H9 (cell line): ENCODE results near the gene COA1. TPM values are rescaled to one million over a fixed set of nuclear protein-coding genes. Genes with fewer than 3 reads are reported as not detected.

Source experiments
- DNase-seq: peaks from one replicate; pipeline ENCODE4 v3.0.0-alpha.2; 2017
- H2AFZ ChIP-seq: one replicate; pipeline ENCODE4 v1.6.1; 2013; ENCODE audit warnings: mild to moderate bottlenecking, low read length, control low read depth, moderate library complexity
- H2AK5ac ChIP-seq: 2 replicates; pipeline ENCODE4 v1.6.1; 2013; ENCODE audit warnings: low read length, control low read depth, mixed read lengths; ENCODE audit not compliant: insufficient read length
- H2BK120ac ChIP-seq: one replicate; pipeline ENCODE4 v1.6.1; 2013; ENCODE audit warnings: low read depth, mild to moderate bottlenecking, low read length, control low read depth, inconsistent platforms; ENCODE audit not compliant: poor library complexity, severe bottlenecking
- H2BK12ac ChIP-seq: 2 replicates; pipeline ENCODE4 v1.6.1; 2013; ENCODE audit warnings: low read length, control low read depth, mixed read lengths, low read depth; ENCODE audit not compliant: insufficient read length
- H2BK15ac ChIP-seq: 2 replicates; pipeline ENCODE4 v1.6.1; 2013; ENCODE audit warnings: low read depth, low read length, control low read depth
- H2BK20ac ChIP-seq: one replicate; pipeline ENCODE4 v1.6.1; 2013; ENCODE audit warnings: low read depth, mild to moderate bottlenecking, low read length, control low read depth, inconsistent platforms; ENCODE audit not compliant: poor library complexity, severe bottlenecking
- H2BK5ac ChIP-seq: 2 replicates; pipeline ENCODE4 v1.6.1; 2013; ENCODE audit warnings: low read length, control low read depth, mixed read lengths; ENCODE audit not compliant: insufficient read length
- H3K14ac ChIP-seq: 2 replicates; pipeline ENCODE4 v1.6.1; 2013; ENCODE audit warnings: low read length, control low read depth; ENCODE audit not compliant: insufficient read depth
- H3K18ac ChIP-seq: 2 replicates; pipeline ENCODE4 v1.6.1; 2013; ENCODE audit warnings: low read depth, mild to moderate bottlenecking, mixed read lengths, low read length, control low read depth; ENCODE audit not compliant: insufficient read length
- H3K23ac ChIP-seq: 2 replicates; pipeline ENCODE4 v1.6.1; 2013; ENCODE audit warnings: low read length, control low read depth, mixed read lengths, low read depth; ENCODE audit not compliant: insufficient read length
- H3K23me2 ChIP-seq: 2 replicates; pipeline ENCODE4 v1.6.1; 2013; ENCODE audit warnings: low read depth, mild to moderate bottlenecking, mixed read lengths, low read length, control low read depth; ENCODE audit not compliant: insufficient read length, poor library complexity, severe bottlenecking
- H3K27ac ChIP-seq: 2 replicates; pipeline ENCODE4 v1.5.1; 2013; ENCODE audit warnings: low read length, control low read depth, mixed read lengths, low read depth; ENCODE audit not compliant: insufficient read length
- H3K27me3 ChIP-seq: 2 replicates; pipeline ENCODE4 v1.6.1; 2013; ENCODE audit warnings: low read length, control low read depth, inconsistent platforms; ENCODE audit not compliant: insufficient read depth
- H3K4ac ChIP-seq: 2 replicates; pipeline ENCODE4 v1.6.1; 2013; ENCODE audit warnings: low read depth, mild to moderate bottlenecking, control low read depth, inconsistent platforms, low read length, moderate library complexity
- H3K4me1 ChIP-seq: 2 replicates; pipeline ENCODE4 v1.6.1; 2013; ENCODE audit warnings: low read length, control low read depth, inconsistent platforms; ENCODE audit not compliant: insufficient read depth
- H3K4me2 ChIP-seq: 2 replicates; pipeline ENCODE4 v1.6.1; 2013; ENCODE audit warnings: low read length, control low read depth, mixed read lengths; ENCODE audit not compliant: insufficient read length, insufficient read depth
- H3K56ac ChIP-seq: 2 replicates; pipeline ENCODE4 v1.6.1; 2013; ENCODE audit warnings: low read depth, mild to moderate bottlenecking, mixed read lengths, low read length, control low read depth; ENCODE audit not compliant: insufficient read length
- H3K79me1 ChIP-seq: 2 replicates; pipeline ENCODE4 v1.6.1; 2013; ENCODE audit warnings: low read depth, mild to moderate bottlenecking, moderate library complexity, low read length, control low read depth, inconsistent platforms; ENCODE audit not compliant: insufficient read depth, poor library complexity, severe bottlenecking
- H3K79me2 ChIP-seq: 2 replicates; pipeline ENCODE4 v1.6.1; 2013; ENCODE audit warnings: low read length, control low read depth, inconsistent platforms; ENCODE audit not compliant: insufficient read depth
- H3K9ac ChIP-seq: 2 replicates; pipeline ENCODE4 v1.6.1; 2013; ENCODE audit warnings: low read length, control low read depth, mixed read lengths; ENCODE audit not compliant: insufficient read length; ENCODE audit errors: extremely low read depth
- H3K9me3 ChIP-seq: one replicate; pipeline ENCODE4 v1.6.1; 2013; ENCODE audit warnings: low read depth, low read length, inconsistent platforms; ENCODE audit not compliant: control insufficient read depth
- H3T11ph ChIP-seq: one replicate; pipeline ENCODE4 v1.6.1; 2013; ENCODE audit warnings: mild to moderate bottlenecking, low read length, control low read depth, inconsistent platforms
- H4K20me1 ChIP-seq: one replicate; pipeline ENCODE4 v1.6.1; 2013; ENCODE audit not compliant: control insufficient read depth, insufficient read length, insufficient read depth
- H4K5ac ChIP-seq: 2 replicates; pipeline ENCODE4 v1.6.1; 2013; ENCODE audit warnings: low read depth, mild to moderate bottlenecking, mixed read lengths, low read length, control low read depth; ENCODE audit not compliant: insufficient read length
- H4K8ac ChIP-seq: replicated peaks from 2 replicates; pipeline ENCODE4 v1.6.1; 2013; ENCODE audit warnings: low read length, control low read depth, mixed read lengths, low read depth; ENCODE audit not compliant: insufficient read length
- H4K91ac ChIP-seq: 2 replicates; pipeline ENCODE4 v1.6.1; 2013; ENCODE audit warnings: low read depth, mild to moderate bottlenecking, moderate library complexity, mixed read lengths, low read length, control low read depth; ENCODE audit not compliant: insufficient read length
- H3K27ac Mint-ChIP-seq, 3 experiments: 2 replicates in 2 of 3; 3 replicates in 1 of 3; pipeline ENCODE4 v1.8.0; 2020 to 2021; ENCODE audit warnings: mixed read lengths in 3 of 3, mild to moderate bottlenecking in 1 of 3, moderate library complexity in 1 of 3
- H3K27me3 Mint-ChIP-seq: 2 replicates; pipeline ENCODE4 v1.8.0; 2021; ENCODE audit warnings: low read depth, mild to moderate bottlenecking, moderate library complexity, mixed read lengths
- H3K36me3 Mint-ChIP-seq, 3 experiments: 2 replicates in 2 of 3; 3 replicates in 1 of 3; pipeline ENCODE4 v1.8.0; 2020 to 2021; ENCODE audit warnings: low read depth in 3 of 3, mixed read lengths in 3 of 3; ENCODE audit not compliant: insufficient read depth in 1 of 3
- H3K4me1 Mint-ChIP-seq, 2 experiments: 2 replicates each; pipeline ENCODE4 v1.8.0; 2020; ENCODE audit warnings: mixed read lengths in 2 of 2
- H3K4me3 Mint-ChIP-seq, 2 experiments: 2 replicates in 1 of 2; 3 replicates in 1 of 2; pipeline ENCODE4 v1.8.0; 2020 to 2021; ENCODE audit warnings: mild to moderate bottlenecking in 2 of 2, mixed read lengths in 2 of 2, moderate library complexity in 1 of 2
- H3K9me3 Mint-ChIP-seq, 2 experiments: 2 replicates in 1 of 2; 3 replicates in 1 of 2; pipeline ENCODE4 v1.8.0; 2020; ENCODE audit warnings: mild to moderate bottlenecking in 2 of 2, mixed read lengths in 2 of 2, moderate library complexity in 1 of 2
- WGBS: extraction: QIAGEN DNeasy Blood & Tissue Kit; methylation state at CpG from one replicate; pipeline ENCODE4 v1.1.7; 2013; ENCODE audit warnings: missing lambda C conversion rate, low lambda C conversion rate, mixed read lengths; ENCODE audit not compliant: insufficient read length; ENCODE audit errors: extremely low coverage; 5-methylcytosine and 5-hydroxymethylcytosine counted together
- total RNA-seq: library from RNA; stranded (reverse); gene quantifications from 2 replicates; pipeline ENCODE4 v1.2.1, GENCODE V29; 2021
- TF ChIP-seq, protein P1 (sequence below): fragments of 200-600 bp; sonication (generic); conservative IDR thresholded peaks from 3 replicates; pipeline ENCODE4 v1.8.0; 2021; ENCODE audit warnings: antibody characterized with exemption, mild to moderate bottlenecking

Gene COA1
- total RNA-seq, 1 experiment from 2014 or later: 138 TPM

DNA sequence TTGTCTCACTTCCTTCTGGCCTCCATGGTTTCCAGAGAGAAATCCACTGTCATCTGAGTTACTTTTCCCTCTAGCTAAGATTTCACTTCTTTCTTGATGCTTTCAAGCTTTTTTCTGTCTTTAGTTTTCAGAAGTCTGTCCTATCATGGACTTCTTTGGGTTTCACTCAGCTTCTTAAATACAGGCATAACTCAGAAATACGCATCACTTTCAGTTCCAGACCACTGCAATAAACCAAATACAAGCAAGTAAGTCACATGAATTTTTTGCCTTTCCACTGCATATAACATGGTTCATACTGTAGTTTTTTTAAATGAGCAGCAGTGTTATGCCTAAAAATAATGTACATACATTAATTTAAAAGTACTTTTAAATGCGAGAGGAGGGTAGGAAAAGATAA lies 97.8 kb downstream of the COA1 start:
- H3K23me2 ChIP-seq: no peaks in the 10 kb centered on the region
- H2BK20ac ChIP-seq: no peak overlapping the region
- H2BK15ac ChIP-seq: no peak overlapping the region
- no peak overlapping the region for H3K4ac ChIP-seq
- Mint-ChIP-seq H3K4me3 (no peak overlapping the region), H3K27ac (no peak overlapping the region), H3K4me1 (no peaks in the 10 kb centered on the region), H3K9me3 (no peaks in the 10 kb centered on the region), H3K36me3 (peaks cover 13 to 64% (median 34%) of the 10 kb centered on the region in 3 experiments; a peak in 6 of 7 replicates), H3K27me3 (no peaks in the 10 kb centered on the region)
- no peak overlapping the region for H3K27ac ChIP-seq
- H3K27me3 ChIP-seq: no peaks in the 10 kb centered on the region
- no peak overlapping the region for H3K4me2 ChIP-seq
- H3K9me3 ChIP-seq: no peaks in the 10 kb centered on the region
- H4K8ac ChIP-seq: no peak overlapping the region
- WGBS: no CpG with 5 or more reads among the region's 2 CpGs
- H2BK5ac ChIP-seq: no peak overlapping the region
- H2AFZ ChIP-seq: no peak overlapping the region
- H3K79me2 ChIP-seq: no peaks in the 10 kb centered on the region
- no peak overlapping the region for H3K14ac ChIP-seq
- H2AK5ac ChIP-seq: no peak overlapping the region
- no peak overlapping the region for H2BK12ac ChIP-seq
- H4K20me1 ChIP-seq: no peaks in the 10 kb centered on the region
- no peak for DNase-seq
- no peak overlapping the region for H3K18ac ChIP-seq
- H4K5ac ChIP-seq: no peak overlapping the region
- no peak overlapping the region for H3K9ac ChIP-seq
- TF ChIP-seq, protein P1, sequence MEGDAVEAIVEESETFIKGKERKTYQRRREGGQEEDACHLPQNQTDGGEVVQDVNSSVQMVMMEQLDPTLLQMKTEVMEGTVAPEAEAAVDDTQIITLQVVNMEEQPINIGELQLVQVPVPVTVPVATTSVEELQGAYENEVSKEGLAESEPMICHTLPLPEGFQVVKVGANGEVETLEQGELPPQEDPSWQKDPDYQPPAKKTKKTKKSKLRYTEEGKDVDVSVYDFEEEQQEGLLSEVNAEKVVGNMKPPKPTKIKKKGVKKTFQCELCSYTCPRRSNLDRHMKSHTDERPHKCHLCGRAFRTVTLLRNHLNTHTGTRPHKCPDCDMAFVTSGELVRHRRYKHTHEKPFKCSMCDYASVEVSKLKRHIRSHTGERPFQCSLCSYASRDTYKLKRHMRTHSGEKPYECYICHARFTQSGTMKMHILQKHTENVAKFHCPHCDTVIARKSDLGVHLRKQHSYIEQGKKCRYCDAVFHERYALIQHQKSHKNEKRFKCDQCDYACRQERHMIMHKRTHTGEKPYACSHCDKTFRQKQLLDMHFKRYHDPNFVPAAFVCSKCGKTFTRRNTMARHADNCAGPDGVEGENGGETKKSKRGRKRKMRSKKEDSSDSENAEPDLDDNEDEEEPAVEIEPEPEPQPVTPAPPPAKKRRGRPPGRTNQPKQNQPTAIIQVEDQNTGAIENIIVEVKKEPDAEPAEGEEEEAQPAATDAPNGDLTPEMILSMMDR: no peak
- no peaks in the 10 kb centered on the region for H3K79me1 ChIP-seq
- H3K56ac ChIP-seq: no peak overlapping the region
- no peak overlapping the region for H3T11ph ChIP-seq
- H3K23ac ChIP-seq: no peak overlapping the region
- H4K91ac ChIP-seq: no peak overlapping the region
- H2BK120ac ChIP-seq: no peak overlapping the region
- no peaks in the 10 kb centered on the region for H3K4me1 ChIP-seq
